HG03460 (cell line): ENCODE results near the gene GMPPB.

Experiments
- ATAC-seq: cut with Tn5 transposase; IDR thresholded peaks from one replicate; pipeline ENCODE4 v1.9.1; 2021; ENCODE audit not compliant: unreplicated experiment

Gene GMPPB

DNA sequence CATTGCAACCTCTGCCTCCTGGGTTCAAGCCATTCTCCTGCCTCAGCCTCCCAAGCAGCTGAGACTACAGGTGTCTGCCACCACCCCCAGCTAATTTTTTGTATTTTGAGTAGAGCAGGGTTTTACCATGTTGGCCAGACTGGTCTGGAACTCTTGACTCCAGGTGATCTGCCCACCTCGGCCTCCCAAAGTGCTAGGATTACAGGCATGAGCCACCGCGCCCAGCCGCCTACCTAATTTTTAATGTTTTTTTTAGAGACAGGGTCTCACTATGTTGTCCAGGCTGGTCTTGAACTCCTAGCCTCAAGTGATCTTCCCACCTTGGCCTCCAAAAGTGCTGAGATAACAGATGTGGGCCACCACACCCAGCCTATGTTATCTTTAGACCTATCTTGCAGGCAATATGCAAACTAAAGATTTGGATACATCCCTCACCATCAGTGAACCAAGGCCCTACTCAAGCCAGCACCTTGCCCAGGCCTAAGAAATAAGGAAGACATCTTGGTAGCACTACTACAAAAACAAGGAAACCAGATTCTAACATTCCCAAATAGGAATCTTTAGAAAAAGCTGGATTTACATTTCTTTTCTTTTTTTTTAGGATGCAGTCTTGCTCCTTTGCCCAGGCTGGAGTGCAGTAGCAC lies 6.3 kb upstream of the GMPPB start:
- ATAC-seq: no peak

DNA sequence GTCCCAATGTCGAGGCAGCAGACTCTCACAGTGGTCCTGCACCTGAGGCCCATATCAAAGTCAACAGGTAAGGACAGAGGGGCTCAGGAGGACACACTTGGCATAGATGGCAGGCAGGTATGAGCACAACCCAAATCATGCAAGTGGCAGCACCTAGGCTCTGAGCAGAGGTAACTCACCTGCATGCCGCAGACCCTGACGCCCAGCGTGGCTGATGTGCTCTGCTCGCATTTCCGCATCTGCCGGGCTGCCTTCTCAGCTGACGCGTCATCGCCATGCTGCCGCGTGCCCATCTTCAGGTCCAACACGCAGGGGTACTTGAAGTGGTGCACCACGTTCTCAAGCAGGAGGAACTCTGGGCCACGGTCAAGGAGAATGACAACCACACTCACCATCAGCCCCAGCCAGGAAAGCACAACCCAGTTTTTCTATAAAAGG lies 4.2 kb upstream of the GMPPB start:
- ATAC-seq: no peak

DNA sequence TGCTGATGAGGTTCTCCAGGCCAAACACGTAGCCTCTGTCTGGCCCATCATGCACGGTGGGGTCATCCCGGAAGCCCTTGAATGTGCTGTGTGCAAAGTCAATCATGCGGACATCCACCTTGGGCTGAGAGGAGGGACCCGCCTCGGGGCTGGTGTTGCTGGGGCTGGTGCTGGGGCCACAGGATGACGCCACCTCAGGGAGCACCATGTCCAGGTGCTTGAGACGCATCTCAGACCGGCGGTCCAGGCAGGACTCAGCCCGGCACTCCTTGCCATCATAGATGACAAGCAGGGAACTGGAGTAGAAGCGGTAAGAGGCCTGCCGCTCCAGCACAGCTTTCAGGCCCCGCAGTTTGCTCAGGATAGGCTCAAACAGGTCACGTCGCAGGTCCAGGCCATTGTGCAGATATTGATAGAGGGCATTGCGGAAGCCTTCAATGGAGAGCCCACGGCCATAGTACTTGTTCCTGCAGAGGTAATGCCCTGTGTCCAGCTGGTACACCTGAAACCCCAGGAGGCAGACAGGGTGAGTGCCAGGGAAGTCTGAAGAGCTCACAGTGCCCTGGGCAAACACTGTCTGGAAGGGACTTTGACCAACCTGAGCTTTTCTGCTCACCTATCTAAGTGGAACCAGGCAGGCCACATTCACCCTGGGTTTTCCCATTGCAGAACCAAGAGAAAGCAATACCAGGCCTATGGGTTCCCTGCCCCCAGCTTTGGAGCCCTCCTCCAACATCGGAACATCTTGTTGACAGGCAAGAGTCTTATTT lies 3.6 kb upstream of the GMPPB start:
- ATAC-seq: no peak

DNA sequence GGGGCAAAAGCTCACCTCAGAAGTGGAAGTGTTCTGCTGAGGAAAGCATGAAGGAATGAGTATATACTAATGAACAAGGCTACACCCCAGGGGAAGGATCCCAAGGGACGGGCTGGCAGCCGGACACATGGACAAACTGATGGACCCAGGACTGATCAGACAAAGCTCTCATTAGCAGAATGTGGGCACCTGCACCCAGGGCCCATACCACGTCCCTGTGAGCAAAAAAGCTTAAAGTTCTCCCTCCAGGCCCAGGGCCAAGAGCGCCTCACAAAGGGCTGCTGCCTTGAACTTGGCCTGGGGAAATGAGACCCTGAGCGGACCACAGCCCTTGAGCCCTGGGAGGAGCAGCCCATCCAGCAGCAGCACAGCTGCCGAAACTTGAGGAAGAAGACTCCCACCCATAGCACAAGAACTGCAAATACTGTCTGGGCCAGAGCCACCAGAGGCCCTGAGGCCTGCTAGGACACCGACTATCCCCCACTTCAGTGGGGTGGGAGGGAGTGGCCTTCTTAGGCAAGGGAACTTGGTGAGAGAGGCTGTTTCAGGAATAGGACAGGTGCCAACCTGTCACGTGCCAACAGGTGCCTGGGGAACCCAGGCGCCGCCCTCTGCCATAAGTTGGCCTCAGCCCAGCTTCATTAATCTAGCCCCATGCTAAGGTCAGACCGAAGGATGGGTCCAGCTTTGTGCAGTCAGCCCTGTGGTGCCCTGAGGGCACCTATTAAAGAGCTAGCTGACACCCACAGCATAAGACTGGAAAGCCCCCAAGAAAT lies 2.3 kb upstream of the GMPPB start:
- no peak for ATAC-seq

DNA sequence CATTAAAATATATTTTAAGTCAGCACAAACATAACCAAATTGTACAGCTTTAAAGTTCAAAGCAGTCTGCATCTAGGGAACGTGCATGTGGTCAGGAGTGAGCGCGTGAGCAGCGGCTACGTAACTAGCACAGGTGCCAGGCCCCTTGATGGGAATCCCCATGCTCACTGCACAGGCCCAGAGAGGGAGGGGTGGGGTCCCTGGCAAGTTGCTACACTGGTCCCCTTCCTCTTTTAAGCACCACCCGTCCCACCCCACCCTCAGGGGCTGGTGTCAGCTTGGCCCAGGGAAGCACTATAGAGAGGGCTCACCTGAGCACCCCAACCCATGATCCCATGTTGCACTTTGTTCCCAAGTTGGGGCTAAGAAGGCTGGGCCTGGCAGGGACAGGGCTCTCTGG lies 835 bp upstream of the GMPPB start:
- ATAC-seq: no peak

DNA sequence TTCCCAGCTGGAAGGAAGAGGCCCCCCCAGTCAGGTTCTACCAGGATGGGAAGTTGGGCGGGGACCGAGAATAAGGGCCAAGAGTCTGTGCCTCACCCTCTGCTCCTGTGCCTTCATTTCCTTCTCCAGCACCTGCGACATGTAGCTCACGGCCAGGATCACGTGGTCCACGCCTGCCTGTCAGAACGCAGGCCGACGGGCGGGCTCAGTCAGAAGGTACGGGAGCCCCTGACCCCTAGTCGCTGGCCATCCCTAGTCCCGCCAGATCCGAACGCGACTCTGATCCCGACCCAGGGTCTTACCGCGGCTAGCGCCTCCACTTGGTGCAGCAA lies 489 bp downstream of the GMPPB start:
- ATAC-seq: no peak

DNA sequence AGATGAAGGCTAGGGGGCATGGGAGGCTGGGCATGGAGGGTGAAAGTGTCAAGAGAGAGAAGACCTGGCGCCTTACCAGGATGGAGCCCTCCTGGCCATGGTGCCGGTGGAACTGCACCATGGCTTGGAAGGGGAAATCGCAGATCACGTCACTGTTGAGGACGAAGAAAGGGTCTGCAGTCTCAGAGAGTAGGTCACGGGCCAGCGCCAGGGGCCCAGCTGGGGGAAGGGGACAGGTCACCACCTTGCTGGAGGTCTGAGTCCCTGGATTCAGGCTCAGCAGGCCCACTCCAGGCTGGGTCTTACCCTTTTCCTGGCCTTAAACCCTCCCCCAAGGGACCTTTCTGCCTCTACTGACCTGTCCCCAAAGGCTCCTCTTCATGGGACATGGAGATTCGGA lies 855 bp downstream of the GMPPB start:
- ATAC-seq: no peak

DNA sequence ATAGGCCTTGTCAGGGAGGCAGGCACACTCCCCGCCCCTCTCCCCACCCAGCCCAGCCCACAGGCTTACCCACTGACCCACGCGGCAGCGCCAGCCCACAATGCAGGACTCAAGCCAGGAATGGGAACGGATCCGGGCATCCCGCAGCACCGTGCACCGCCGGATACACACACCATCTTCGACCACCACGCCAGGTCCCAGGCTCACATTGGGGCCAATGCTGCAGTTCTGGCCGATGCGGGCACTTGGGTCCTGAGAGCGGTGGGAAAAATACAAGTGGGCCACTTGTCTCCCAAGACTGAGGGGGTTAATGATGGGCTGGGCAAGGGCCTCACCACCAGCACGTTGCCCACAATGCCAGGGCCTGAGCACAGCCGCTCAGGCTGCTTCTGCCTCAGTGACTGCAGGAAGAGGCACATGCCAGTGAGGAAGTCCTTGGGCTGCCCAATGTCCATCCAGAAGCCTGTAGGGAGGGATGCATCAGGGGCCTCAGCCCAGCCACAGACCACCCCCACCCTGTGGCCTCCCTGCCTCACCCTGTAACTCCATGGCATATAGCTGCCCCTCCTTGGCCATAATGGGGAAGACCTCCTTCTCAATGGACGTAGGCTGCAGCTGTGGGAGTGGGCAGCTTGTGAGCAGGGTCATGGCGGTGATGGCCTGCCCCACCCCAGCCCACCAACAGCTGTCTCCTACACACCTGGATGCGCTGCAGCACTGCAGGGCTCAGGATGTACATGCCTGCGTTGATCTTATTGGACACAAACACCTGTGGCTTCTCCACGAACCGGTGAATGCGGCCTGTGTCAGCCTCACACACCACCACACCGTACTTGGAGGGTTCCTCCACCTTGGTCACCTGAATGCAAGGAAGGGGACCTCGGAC lies 1.6 kb downstream of the GMPPB start:
- no peak for ATAC-seq

- no peak for ATAC-seq
Observed at GRCh38 chr3:49721596-49721895, 2.2 kb downstream of the GMPPB start.

GRCh38 chr3:49720855-49721595 lies 2.7 kb downstream of the GMPPB start:
- ATAC-seq: no peak

GRCh38 chr3:49719214-49719884 lies 4.4 kb downstream of the GMPPB start, which contains the start of gene AMIGO3:
TSS of gene AMIGO3 (minus strand) at chr3:49719684. CDS start at chr3:49719465, 219 bp downstream.
- ATAC-seq: peak; percentile 50

DNA sequence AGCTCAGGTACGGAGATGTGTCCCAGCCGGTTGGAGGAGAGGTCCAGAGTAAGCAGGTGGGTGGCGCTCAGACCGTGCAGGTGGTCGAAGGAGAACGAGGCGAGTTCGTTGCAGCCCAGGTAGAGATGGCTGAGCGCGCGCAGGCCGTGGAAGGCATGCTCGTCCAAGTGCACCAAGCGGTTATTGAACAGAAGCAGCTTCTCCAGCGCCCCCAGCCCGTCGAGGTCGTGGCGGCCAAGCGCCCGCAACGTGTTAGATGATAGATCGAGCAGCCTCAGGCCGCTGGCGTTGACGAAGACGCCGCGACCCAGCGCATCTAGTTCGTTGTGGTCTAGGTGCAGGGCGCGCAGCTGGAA lies 4.9 kb downstream of the GMPPB start:
- ATAC-seq: no peak

GRCh38 chr3:49717959-49718857 lies 5.5 kb downstream of the GMPPB start:
- ATAC-seq: no peak

- no peak for ATAC-seq
Observed at GRCh38 chr3:49717211-49717958, 6.4 kb downstream of the GMPPB start.

- ATAC-seq: no peak
Observed at GRCh38 chr3:49716691-49717210, 7.0 kb downstream of the GMPPB start.

DNA sequence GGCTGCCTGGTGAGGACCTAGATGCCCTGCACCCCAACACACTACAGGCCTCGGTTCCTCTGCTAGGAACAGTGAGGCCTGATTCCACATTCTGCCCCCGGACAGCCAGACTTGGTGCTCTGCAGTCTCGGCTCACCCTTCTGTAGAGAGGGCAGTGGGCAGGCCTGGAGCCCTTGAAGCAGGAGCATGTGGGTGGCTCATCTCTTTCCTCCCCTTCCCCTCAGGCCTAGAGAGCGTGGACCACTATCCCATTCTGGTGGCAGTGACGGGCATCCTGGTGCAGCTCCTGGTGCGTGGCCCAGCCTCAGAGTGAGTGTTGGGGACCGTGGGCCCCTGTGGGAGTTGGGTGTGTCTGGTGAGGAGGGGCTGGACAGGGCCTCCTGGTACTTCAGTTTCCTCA lies 7.6 kb downstream of the GMPPB start:
- ATAC-seq: no peak

- ATAC-seq: no peak
Observed at GRCh38 chr3:49715611-49716121, 8.1 kb downstream of the GMPPB start.
